ENCODE data around the gene KDM5B.
"Not testable (repeated sequence)": the region's sequence is repeated elsewhere in the genome, so short reads cannot be mapped to it uniquely, and the experiment has no call there.

Gene KDM5B

DNA sequence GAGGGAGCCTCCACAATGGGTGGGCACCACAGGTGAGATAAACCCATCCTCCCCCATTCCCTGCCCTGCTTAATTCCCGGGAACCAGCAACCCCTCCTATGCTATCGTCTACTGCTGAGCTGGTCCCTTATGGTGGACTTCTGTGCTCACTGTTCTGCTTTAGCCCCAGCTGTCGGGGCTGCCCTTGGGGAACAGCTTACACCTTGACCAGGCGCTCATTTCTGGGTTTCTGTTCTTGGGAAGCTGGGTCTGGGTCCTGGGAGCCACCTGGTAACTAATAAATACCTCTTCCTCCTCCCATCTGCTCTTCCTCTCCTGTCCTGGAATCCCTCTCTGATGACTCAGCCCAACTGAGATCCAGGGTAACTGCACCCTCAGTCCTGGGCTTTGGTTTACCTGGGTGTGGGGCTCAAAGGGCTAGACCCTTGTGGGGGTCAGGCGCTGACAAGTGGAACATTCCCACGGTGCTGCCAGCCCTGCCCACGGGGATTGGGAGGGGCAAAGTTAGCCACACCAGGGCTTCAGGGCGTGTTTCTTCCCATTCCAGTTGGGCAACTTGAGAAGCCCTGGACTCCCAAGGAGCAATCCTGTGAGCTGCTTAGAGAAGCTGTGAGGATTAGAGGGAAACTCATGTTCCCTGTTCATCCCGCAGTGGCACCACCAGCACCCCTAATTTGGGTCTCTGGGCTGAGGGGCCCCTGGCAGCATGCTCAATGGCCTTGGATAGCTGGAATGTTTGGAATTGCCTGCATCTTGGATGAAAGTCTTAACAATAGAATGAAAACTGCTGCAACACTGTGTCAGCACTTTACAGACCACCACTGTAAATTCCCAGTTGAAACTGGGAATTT is 4.2 kb upstream of the KDM5B start:
- DNase-seq, result no peak

GRCh38 chr1:202811296-202812175 is 3.3 kb upstream of the KDM5B start:
- no peak for DNase-seq

DNA sequence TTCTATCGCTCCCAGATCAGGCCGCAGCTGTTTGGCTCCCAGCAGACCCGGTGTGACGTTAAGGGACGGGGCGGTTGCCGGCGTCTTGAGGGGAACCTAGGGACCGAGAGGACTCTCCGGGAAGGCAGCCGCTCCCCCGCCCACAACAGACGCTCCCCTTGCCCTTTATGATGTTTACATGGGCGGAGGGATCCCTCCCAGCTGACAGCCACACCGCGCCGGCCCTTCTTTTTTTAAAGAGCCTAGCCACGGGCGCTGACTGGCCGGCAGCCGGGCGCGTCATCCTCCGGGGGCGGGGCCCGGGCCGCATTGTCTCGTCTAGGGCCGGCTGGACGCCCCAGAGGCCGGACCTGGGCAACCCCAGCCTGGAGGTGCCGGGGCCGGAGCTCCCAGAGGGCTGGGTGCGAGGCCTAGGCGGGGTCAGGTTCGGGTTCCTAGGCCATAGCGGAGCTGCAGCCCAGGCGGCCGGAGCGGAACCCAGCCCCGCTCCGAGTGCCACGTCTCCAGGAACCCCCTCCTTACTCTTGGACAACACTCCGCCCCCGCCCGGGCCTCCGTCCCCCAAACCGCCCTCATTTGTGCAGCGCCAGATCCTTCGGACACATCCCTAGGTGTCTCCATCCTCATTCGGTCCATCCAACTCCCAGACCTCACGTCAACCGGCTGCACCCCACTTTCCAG is 2.5 kb upstream of the KDM5B start, which contains the start of gene PCAT6:
Gene PCAT6 (plus strand): TSS at position 340 of the 681 bp plus-strand sequence.
- DNase-seq, result peak; percentile 91

GRCh38 chr1:202810193-202810614 is 2.0 kb upstream of the KDM5B start:
- DNase-seq, result no peak

DNA sequence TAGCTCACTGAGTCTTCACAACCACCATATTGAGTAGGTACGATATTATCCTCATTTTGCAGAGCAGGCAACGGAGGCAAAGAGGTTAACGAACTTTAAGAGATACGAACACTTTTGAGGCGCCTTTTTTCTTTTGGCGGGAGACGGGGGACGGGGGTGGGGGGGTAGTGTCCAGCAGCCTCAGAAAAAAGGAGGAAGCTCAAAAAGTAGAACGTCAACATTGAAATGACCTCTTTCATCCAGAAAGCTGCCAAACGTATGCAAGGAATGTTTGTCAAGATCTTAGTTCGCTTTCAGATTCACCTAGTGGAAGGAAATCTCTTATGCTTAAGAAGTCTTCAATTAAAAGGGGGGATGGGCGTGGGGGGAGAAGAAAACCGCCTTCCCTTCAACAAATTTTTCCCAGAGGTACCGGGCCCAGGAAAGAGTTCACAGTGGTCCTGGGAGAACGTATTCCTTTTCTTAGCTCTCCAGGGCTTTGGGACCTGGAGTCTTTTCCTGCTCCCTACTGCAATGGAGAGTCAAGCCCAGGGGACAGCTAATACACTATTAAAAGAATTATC is 1.5 kb upstream of the KDM5B start:
- no peak for DNase-seq

DNA sequence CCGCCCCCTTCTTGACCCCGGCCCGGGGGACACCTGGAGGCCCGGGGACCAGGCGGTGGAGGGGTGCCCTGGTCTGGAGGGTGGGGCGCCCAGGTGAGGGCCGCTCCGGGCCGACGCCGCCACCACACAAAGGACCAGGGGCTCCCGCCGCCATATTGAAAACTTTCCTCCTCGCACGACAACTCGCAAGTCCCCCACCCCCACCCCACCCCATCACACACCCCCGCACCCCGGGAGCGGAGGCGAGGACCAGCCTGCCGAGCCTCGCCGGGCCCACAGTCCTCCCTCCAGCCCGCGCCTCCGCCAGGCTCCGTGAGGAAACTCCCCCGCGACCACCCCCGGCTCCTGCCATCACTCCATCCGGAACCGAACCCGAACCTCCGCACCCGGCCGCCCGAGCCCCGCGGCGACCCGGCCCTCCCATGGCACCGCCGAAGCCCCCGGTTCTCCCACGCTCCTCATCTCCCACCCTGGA is 733 bp downstream of the KDM5B start:
- DNase-seq, result no peak

GRCh38 chr1:202806845-202807450 is 1.3 kb downstream of the KDM5B start:
- no peak for DNase-seq

DNA sequence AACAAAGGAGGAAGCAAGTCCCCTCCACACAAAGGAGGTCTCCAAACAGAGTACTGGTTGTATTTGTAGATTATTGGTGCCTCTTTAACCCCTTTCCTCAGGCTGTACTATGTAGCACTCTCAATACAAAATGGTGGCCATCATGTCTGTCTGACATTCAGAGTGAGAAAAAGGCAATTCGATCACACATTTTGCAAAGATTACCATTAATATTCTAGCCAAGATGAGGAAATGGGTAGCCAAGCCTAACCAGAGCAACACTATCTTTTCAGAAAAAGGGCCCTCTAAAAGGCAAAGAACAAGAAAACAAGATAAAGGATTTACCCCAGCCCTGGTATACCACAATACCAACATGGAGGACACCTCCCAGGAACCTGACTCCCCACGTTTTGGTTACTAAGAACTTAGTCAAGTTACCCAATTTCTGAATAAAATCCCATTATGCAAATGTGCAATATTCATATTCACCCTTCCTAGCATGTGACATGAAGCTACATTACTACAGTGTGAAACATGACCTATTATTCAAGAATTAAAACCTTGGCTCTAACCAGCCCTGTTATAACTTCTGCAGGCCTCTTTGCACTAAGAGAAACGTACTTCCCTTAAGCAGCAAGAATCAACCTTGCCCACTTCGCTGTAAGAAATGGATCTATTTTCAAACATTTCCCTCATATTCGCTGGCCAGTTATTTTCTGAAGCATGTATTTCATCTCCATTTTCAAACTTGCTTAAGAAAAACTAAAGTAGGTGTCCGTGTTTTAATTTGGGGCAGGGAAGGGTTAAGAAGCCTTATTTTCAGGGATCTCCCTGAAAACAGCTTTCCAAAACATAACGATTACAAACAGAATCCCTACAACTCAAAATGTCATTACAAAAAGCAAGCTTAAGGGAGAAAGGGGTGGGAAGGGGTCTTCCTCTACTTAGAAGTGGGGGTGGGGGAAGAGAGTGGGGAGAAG is 2.1 kb downstream of the KDM5B start:
- DNase-seq, result no peak

DNA sequence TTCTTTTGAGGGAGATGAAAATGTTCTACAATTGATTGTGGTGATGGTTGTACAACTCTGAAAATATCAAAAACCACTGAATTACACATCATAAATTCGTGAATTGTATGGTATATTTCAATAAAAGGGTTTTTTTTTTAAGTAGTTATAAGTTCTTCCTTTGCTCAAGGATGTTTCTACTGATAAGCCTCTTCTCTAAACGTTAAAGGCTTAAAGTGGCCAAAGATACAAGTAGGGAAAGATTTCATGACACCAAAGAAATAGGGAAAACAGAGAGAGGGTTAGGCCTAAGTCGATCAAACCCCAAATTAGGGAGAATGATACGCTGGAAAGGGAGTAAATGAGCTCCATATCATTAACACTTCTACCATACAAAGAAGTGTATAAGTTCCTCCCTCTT is 4.1 kb downstream of the KDM5B start:
- DNase-seq, result no peak

DNA sequence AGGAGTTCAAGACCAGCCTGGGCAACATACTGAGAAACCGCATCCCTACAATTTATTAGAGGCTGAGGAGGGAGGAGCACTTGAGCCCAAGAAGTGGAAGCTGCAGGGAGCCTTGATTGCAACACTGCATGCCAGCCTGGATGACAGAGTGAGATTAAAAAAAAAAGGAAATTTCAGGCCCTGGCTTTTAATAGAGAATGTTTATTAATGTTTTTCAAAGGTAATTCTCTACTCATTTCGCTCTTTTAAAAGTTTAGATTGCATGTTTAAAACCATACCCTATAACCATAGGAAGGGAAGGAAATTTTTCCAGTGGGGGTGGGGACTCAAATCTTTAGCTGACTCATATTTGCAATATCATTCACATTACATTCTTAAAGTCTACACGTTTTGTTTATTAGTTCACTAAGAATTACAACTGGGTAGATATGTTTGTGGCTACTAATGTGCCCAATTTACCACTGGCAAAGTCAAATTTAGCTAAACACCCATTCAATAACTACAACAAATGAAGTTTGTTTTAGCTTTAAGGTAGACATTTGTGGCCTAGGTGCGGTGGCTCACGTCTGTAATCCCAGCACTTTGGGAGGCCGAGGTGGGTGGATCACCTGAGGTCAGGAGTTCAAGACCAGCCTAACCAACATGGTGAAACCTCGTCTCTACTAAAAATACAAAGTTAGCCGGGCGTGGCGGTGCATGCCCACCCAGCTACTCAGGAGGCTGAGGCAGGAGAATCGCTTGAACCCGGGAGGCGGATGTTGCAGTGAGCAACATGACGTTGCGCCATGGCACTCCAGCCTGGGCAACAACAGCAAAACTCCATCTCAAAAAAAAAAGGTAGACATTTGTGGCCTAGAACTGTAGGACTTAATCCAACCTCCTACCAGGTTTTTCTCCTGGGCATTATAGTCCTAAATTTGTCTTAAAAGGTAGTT is 5.0 kb downstream of the KDM5B start:
- DNase-seq, result no peak

GRCh38 chr1:202802034-202802433 is 6.2 kb downstream of the KDM5B start:
- DNase-seq, result no peak

DNA sequence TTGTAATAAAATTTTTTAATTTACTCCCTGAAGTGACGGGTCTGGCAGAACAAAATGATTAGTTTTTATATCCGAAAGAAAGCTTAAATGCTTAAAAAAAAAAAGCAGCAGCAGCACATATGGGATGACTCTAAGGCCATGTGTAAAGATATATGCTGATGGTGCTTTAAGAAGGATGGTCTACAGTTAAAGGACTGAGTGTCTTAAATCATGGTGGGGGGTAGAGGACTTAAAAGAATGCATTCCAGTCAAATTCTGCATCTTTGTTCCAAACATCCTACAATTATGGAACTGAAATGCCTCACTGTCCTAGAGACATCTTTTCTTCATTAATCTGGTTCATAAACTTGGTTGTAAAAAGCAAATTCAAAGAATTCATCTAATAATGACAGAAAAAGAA is 7.0 kb downstream of the KDM5B start:
- no peak for DNase-seq

- no peak for DNase-seq
Measured at GRCh38 chr1:202800742-202801141, 7.5 kb downstream of the KDM5B start.

- no peak for DNase-seq
Measured at GRCh38 chr1:202798792-202799331, 9.4 kb downstream of the KDM5B start.

DNA sequence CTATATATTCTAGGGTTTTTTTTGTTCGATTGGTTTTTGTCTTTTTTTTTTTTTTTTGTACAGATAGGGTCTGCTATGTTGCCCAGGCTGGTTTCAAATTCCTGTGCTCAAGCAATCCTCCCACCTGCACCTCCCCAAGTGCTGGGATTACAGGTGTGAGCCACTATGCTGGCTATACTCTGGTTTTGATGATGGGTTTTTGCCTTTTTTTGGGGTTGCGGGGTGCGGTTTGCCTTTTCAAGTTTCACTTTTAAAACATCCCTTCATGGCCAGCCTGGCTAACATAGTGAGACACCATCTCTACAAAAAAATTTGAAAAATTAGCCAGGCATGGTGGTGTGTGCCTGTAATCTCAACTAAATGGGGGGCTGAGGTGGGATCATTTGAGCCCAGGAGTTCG is 10.0 kb downstream of the KDM5B start:
- DNase-seq, result no peak

GRCh38 chr1:202796670-202797069 is 11.6 kb downstream of the KDM5B start:
- no peak for DNase-seq

GRCh38 chr1:202794931-202795330 is 13.3 kb downstream of the KDM5B start:
- not testable (repeated sequence) for DNase-seq

DNA sequence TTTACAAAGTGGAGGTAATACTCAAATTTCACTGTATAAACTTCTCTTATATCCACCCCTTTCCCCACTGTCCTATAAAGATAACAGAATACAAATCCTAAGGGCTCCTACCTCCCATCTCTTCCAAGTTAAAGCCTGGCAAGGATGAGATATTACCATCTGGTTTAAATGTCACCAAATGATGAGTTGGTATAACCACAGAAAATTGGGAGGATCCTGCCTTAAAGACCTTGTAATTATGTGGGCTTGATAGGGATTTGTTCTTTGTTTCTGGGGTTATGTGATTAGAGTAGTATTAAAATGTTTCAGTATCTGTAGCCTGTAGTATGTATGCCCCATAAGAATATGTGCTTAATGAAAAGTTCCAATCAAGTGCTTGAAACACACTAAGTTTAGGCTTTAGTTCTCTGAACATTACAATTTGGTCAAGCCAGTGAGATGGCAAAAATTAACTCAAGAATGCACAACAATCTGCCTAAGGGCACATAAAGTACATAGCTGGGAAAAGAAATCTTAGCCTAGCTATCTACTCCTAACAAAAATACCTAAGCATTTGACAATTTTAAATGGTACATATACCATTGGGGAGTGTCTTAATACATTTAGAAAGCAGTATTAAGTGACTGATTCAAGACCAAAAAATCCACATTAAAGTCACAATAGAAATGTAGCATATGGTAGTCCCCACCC is 14.0 kb downstream of the KDM5B start:
- no peak for DNase-seq

Data from NCI-H446 treated with DMSO at 0.1 percent for 48 hours (cell line).